ENCODE data around the gene ABCA13.

DNA sequence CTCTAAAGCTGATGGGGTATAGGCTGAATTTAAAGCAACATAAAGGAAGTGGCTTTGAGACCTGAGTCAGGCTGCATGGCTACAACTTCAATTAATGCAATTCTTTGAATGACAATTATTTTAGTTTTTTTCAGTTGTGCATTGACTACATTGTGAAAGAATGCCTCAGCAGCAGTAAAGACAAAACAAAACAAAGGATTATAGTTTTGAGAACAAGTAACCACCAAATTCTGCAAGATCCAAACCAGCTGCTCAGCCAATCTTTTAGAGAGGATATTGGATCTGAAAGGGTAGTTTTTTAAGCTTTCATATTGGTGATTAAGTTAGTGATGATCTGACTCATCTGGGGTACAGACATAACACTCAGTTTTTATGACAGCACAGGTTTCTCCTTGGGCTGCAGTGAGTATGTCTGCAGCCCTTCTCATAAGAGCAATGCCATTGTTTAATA is 40.6 kb upstream of the ABCA13 start:
- TF ChIP-seq, protein P1, sequence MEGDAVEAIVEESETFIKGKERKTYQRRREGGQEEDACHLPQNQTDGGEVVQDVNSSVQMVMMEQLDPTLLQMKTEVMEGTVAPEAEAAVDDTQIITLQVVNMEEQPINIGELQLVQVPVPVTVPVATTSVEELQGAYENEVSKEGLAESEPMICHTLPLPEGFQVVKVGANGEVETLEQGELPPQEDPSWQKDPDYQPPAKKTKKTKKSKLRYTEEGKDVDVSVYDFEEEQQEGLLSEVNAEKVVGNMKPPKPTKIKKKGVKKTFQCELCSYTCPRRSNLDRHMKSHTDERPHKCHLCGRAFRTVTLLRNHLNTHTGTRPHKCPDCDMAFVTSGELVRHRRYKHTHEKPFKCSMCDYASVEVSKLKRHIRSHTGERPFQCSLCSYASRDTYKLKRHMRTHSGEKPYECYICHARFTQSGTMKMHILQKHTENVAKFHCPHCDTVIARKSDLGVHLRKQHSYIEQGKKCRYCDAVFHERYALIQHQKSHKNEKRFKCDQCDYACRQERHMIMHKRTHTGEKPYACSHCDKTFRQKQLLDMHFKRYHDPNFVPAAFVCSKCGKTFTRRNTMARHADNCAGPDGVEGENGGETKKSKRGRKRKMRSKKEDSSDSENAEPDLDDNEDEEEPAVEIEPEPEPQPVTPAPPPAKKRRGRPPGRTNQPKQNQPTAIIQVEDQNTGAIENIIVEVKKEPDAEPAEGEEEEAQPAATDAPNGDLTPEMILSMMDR (optimal IDR thresholded peaks at IDR 0.05 in 1 of 3, IDR thresholded peaks at IDR 0.05 in 1 of 3, conservative IDR thresholded peaks at IDR 0.05 in 1 of 3; ENCODE audit: extremely low read depth in 1 of 3, insufficient read depth in 2 of 3, low read length in 3 of 3): no peak
- no peak for TF ChIP-seq EZH2 (IDR thresholded peaks at IDR 0.05; ENCODE audit: low read length)
